Measurements from ENCODE around the gene KLHL22.

Gene KLHL22

DNA sequence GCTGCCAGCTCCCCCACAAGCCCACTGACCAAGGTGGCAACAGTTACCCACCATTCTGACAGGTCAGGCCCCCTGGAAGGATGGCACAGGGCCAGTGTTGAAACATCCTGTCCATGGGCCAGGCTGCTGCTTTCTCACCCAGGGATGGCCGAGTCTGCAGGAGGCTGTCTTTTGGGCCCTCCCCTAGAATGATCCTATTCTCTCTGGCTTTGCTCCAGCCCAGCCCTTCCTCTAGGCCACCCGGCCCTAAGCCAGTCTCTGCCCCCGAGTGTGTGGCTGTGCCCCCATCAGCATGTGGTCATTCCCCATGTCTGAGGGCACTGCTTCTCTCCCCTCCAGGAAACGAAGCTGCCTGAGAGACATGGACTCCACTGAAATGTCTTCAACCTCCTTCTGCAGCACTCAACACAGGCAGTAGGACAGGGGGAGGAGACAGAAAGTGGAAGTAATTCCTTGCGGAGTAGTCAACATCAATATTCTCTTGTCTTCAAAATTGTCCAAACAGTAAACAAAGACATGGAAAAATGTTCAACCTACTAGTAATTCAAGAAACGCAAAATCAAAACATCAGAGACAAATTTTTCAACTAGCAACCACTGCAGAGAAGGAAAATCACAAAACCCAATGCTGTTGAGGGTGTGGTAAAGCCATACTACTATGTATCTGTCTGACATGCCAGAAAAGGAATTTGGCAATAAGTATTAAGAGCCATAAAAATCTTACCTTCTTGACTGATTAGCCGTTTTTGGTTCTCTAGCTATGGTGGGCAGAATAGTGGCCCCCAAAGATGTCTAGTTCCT is 52.9 kb downstream of the KLHL22 start:
- no peak for DNase-seq

DNA sequence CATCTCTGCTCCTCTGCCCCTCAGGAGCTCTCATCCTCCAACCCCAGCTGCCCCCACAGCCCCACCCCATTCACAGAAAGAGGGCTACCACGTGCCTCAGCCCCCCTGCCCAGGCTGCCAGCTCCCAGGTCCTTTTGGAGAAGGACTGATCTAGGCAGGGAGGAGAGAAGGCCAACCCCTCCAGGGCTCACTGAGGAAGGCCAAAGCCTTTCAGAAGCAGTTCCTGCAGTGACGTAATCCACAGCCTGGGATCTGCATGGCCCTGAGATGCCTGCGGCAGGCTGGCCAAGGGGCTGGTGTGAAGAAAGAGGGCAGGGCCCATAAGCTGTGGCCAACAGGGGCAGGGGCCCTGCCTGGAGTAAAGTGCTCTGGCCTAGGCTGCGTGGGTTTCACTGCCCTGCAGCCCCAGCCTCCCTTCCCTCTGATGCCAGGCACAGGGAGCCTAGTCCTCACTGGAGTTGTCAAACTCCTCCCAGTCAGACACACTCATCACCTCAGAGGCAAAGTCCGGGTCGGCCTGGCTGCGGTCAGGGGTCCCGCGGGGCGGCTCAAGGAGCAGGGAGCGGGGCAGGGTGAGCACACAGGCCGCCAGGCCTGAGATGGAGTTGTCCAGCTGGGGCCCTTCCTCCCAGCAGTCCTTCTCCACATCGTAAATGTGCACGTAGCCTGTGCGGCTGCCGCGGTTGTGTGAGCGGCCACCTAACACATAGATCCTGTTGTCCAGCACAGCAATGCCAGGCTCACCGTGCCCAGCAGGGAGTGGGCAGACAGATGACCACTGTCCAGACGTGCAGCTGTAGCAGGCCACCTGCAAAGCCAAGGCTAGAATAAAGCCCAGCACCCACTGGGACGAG is 53.7 kb downstream of the KLHL22 start:
- no peak for DNase-seq

DNA sequence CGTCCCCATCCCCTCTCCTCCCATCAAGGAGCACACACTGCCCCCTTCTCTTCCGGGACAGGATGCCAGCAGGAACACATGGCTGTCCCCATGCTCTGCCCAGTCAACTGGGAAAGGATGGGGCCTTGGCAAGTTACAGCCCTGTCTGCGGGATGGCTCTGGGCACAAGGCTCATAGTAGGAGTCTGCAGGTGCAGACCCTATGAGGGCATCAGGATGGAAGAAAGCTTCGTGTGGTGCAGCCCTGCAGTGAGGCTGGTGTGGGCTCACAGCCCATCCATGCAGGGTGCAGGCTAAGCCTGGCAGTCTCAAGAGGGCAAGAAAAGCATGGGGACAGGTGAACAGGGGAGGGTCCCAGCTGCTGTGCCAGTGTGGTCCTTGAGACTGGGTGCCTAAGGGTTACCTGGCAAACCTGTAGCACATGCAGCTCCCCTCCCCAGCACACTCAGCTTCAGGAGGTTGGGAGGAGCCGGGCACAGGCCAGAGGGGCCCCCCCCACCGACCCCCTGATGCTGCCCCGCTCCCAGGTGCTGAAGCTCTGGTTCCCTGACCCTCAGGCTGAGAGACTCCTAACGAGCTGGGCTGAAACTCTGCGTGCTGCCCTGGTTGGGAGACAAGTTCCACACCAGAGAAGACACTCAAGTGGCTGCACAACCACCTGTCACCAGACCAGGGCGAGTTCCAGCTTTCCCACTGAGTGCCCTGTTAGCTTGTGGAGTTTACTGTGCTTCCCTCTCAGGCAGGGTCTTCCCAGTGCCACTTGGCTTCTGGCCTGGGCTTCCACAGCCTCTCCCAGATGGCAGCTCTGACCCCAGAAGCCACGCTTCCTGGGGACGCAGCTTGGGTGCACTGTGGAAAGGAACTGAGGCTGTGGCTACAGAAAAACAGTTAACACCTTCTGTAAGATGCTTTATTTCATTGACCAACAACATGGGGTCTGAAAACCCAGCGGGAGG is 54.7 kb downstream of the KLHL22 start:
- no peak for DNase-seq

GRCh38 chr22:20439928-20440575 is 55.5 kb downstream of the KLHL22 start:
- DNase-seq: no peak

DNA sequence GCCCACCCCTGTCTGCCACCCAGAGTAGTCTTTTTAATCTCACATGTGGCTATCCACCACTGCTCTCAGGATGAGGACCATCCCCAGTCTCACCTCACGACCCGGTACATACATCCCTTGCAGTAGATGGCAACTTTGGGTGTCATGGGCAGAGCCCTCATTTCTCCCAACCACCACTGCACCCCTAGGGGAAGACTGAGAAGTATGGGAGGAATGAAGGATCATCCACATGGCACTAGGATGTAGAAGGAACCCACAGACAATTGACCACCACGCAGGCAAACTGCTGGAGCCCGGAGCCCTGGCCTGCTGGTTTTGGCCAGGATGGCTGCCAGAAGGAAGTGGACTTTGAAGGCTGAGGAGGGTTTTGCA is 56.1 kb downstream of the KLHL22 start:
- DNase-seq: no peak

- no peak for DNase-seq
Observed at GRCh38 chr22:20438678-20439492, 56.7 kb downstream of the KLHL22 start.

DNA sequence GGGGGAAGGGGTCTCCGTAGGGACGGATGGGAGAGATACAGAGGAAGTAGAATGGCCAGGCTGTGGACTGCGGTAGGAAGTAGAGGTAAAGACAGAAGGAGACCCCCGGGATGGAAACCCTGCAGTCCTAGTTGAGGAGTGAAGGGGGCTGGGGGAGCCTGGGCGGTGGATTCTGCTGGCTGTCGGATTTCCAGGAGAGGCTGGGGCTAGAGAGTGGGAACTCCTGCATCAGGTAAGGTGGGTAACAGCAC is 57.2 kb downstream of the KLHL22 start:
- DNase-seq: no peak

DNA sequence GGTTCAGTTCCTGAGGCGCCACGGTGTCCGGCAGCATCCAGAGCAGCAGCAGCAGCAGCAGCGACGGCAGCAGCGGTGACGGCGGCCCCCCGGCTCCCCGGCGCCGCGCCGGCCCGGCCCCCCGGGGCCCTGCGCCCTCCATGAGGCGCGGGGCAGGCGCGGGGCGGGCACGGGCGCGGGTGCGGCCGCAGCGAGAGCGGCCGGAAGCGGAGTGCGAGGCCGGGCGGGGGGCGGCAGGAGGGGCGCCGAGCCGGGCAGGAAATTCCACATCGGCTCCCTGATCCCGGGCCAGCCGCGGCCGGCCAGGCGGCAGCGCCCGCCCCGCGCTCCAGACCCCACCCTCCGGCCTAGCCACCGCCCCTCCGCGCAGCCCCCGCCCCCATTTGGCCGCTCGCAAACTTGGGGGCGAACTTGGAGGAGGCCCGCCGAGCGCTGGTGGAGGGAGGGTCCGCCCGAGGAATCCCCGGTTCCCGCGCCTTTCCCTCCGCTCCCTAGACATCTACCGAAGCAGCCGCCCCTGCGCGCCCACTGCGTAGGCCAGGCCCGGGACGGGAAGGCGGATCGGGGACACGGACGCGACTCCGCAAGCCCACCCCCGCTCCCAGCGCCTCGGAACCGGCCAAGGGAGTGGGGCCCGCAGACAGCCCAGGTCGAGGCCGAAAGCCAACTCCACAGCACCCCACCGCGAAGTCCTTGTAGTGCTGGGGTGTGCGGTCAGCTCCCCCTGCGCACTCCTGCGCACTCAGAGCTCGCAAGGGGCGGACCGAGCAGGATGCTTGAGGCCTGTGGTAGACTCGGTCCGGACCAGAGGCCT is 57.8 kb downstream of the KLHL22 start, which contains the start of gene SCARF2:
TSS of gene SCARF2 (minus strand) at position 213 of the 814 bp plus-strand sequence. CDS start at position 142, 71 bp downstream.
- no peak for DNase-seq

DNA sequence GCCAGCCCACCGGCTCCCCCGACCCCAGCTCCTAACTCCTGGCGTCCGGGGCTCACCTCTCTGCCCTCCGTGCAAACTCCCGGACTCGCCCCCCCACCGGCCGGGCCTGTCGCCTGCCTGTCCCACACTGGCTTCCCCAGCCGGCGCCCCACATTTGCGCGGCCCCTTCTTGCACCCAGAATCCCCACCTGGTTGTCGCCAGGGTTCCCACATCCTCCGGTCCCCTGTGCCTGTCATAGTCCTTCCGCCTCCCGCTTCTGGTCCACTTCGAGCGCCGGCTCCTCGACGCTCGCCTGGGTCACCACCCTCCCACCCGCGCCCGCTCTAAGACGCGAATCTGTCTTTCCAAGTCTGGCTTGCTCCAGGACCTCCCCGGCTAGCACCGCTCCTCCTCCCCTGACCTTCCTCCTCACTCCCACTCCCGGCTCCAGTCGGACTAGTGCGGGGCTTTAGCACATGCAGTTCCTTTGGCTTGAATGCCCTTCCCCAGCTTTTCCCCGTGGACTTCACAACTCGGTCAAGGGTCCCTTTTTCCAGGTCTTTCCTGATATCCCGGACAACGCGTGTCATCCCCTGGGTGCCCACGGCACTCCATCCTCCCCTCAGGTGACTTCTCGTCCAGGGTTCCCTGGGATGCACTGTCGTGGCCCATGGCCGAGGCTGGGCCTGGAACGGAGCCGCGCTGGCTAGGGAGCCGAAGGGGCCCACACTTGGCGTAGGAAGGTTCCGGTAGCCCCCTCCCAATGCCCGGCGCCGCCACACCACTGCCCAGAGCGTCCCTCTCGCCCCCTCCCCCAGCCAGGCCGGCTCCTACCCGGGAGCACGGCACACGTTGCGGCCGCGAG is 58.6 kb downstream of the KLHL22 start:
- DNase-seq: no peak

GRCh38 chr22:20436307-20436767 is 59.3 kb downstream of the KLHL22 start:
- no peak for DNase-seq

DNA sequence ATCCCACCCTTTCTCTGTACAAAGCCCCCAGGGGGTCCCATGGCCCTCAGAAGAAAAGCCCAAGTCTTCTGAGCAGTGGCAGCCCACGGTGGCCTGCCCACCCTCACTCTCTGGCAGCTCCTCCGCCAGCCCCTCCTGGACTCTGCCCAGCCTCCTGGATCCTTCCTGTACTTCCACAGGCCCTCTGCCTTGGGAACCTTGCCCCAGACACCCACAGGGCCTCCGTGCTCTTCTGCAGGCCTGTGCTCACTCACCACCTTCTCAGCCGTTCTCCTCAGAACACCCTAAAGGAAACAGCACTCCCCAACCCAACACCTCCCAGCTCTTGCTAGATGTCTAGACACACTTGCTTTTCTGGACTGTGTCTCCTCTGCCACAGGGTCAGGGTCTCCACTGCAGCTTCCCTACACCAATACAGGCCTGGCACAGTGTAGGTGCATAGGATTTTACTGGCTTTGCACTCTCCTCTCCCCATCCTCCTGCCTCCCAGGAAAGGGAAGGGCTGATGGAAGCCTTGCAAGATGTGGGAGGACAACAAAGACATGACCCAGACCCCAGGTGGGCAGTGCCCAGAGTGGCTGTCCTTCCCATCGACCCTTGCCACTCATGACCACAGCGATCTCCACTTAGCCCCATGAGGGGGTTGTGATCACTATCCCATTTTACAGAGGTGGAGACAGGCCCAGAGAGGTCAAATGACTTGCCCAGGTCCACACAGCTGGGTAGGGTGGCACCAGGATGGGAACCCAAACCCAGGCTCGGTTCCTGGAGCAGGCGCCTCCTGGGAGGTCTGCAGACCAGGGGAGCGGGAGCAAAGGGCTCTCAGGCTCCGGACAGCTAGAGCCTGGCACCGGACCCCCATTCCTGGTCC is 59.9 kb downstream of the KLHL22 start:
- DNase-seq: no peak

DNA sequence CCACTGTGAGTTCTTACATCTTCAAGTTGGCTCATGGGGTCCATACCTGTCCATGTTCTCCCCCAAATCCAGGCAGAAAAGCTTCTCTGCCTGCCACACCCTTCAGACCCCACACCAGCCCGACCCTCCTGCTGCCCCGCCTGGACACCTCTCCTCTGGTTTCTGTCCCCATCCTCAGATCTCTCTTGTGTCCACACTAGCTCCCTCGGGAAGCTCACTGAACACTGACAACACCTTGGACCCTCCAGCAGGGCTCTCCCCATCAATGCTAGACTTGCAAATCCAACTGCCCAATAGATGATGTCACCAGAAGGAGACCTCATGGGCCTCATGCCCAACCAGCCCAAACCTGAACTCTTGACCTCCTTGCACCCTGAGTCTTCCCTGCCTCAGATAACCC is 60.8 kb downstream of the KLHL22 start:
- no peak for DNase-seq

DNA sequence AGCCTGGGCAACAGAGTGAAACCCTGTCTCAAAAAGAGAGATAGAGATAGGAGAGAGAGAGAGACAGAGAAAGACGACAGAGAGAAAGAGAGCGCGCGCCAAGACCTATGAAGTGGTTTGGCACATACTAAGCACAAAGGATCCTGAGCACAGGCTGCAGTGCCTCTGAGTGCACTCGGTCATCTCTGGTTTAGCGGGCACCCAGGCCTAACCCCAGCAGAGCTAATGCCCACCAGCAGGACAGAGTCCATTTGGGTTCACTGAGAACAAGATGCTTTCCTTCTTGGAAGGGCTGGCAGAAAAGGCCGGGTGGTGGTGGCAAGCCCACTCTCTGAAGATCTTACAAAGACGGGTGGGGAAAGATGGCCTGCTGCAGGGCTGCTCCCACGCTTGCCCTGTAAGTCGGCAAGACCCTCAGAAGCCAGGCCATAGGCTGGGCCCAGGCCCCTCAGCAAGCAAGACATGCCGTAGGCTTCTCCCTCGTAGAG is 61.3 kb downstream of the KLHL22 start:
- DNase-seq: no peak

DNA sequence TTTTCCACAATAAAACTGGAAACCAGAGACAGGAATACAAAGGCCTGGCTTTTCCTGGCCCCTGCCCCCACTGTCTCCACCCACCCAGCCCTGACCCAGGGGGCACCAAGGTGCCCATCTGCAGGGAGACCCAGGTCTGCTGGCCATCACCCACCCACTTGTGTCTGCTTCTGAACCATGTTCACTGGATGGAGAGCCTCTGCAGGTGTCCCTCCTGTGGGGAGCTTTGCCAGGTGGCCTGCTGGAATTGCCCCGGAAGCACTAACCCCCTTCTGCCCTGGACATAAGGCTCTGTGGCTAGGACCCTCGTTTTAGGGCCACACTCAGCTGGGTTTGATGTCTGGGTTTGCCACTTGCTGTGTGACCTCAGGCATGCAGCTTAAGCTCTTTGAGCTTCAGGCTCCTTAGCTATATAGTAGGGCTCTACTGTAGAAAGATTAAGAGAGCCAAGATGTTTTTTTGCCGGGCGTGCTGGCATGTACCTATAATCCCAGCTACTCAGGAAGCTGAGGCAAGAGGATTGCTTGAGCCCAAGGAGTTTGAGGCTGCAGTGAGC is 61.8 kb downstream of the KLHL22 start:
- DNase-seq: no peak

- no peak for DNase-seq
Observed at GRCh38 chr22:20433191-20433590, 62.4 kb downstream of the KLHL22 start.

DNA sequence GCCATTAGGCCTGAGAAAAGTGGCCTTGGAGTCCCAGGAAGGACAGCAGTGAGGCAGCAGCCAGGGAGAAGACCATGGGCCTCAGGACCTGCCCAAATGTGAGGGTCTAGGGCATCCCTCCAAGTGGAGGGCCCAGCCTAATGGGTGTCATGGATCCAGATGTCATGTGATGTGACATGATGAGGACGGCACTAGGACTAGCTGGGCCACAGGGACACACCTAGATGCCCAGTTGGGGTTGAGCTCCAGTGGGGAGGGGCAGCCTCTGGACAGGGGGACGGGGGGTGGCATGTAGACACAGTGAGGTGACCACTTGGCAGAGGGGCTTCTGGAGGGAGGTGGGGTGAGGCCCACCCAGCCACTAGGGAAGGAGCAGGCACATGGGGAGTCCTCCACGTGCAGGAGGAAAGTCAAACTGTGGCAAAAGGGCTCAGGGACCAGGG is 63.3 kb downstream of the KLHL22 start:
- no peak for DNase-seq

GRCh38 chr22:20431511-20432192 is 63.9 kb downstream of the KLHL22 start:
- no peak for DNase-seq

Data from stimulated activated naive CD4-positive, alpha-beta T cell treated with Interleukin-2 at 50 U/mL for 16 hours (primary cell).